DND-41 (cell line): ENCODE measurements around the gene SLC26A11.

Experiments used
- CTCF ChIP-seq: IDR thresholded peaks from 2 replicates; pipeline ENCODE4 v1.5.1; 2012; ENCODE audit warnings: borderline replicate concordance, low read length, moderate library complexity, mild to moderate bottlenecking; ENCODE audit not compliant: poor library complexity, severe bottlenecking; ENCODE audit errors: extremely low read depth
- EZH2 ChIP-seq: IDR thresholded peaks from 3 replicates; pipeline ENCODE4 v1.6.1; 2012; ENCODE audit warnings: borderline replicate concordance, low read depth, mild to moderate bottlenecking, moderate library complexity, low read length, inconsistent platforms; ENCODE audit not compliant: severe bottlenecking

- no peak for TF ChIP-seq EZH2
- no peak for TF ChIP-seq CTCF
These were observed 34.3 kb upstream of the SLC26A11 start for GRCh38 chr17:80185968-80186367.
